NCI-H1092 (cell line): ENCODE results near the gene NKX3-2.

Experiments
- DNase-seq: peaks from one replicate; lab custom pipeline; 2025; lab: John Stamatoyannopoulos, UW

The NKX3-2 gene

DNA sequence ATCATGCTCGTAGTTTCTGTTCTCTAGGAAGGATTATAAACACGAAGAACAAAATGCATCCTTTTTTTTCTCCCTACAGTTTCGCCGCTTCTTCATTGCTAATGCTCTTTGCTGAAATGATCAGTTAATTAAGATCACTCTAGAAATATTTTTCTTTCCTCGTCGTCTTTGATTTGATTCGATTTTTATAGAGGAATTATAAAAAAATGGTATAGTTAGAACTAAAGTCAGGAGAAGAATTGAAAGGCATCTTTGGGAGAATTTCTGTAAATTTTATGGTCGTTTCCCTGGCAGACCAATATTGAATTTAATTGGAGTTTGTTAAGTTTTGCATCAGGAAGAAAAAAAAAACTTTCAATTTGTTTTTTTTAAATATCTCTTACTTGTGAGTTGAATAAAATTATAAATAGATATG, 1.1 kb upstream of the NKX3-2 start:
- DNase-seq = no peak

DNA sequence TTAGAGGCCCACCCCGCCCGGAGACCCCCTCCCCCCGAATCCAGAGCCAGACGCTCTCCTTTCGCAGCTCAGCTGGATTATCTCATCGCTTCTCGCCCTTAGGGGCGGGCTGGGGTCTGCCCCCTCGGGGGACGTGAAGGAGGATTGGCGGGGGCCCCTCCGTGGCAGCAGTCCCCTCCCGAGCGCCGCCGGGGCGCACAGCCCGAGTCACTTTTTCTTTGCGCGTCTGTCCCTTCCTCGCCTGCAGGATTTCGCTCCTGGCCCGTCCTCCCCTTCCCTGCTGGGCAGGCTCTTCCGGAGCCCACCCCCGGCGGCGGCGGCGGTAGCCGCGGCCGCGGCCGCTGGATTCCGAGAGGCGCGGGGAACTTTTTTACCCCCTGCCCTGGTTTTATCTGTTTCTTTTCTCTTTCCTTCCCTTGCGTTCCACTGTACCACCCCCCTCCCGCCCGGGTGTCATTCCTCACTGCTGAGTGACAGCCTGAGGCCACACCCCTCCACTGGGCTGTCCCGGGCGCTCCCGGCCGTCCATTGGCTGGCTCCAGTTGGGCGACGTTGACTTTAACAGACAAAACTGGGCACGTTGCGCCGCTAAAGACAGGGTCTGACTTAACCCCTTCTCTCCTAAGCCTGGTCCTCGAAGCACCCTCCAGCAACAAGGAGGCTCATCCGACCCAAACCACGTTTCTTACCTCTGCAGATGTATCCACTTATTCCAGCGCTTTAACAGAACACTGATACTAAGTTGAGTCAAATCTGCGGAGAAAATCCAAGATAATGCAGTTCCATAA, 492 bp upstream of the NKX3-2 start:
- DNase-seq = peak; percentile 54

DNA sequence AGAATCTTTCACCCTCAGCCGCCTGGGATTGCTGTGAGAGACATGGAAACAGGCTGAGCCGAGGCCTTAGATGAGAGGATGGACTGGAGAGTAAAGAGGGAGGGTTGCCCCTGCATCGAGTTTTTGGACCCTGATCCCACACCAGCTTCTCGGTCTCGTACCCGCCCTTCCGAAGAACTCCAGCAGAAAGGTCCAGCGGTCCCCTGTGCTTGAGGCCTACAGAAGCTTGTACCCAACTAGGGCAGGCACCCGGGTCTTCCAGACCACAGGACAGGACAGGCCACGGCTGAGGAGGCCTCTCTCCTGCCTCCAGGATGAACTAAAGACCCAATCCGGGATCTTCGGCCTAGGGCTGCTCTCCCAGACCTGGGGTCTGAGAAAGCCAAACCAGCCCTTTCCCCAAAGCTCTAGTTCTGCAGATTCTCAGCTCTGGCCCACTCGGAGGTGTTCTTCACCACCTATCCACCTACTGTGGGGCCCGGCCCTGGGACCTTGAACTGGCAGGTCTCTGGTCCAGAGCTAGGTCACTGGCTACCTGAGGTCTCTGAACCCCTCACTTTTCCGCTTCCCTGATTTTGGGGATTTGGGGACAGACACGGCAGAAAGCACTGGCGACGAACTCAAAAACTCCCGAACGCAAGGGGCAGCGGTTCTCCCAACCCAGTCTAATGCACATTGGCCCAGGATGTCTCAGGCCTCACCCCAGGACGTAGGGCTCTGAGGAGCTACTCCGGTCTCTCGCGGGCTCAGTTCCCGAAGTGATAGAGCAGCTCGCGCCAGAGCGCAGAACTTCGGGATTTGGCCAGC, 1.1 kb downstream of the NKX3-2 start:
- DNase-seq = no peak

DNA sequence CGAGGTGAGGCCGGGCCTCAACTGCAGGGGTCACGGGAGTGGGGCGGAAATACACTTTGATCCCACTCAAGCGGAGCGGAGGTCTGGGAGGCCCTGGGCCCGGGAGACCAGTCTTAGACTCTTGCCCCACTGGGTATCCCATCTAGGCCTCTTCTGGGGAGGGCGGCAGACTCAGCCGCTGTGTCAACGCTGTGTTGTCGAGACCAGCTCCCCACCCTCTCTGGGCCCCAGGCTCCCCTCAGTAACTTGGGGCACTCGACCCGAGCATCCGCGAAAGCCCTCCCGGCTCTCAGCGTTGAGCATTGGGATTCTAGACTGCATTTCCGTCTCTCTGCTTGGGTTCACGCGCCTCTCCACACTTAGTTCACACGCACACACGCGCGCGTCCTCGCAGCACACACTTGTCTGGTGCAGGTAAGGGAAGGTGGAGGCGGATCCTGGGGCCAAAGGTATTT, 1.7 kb downstream of the NKX3-2 start:
- DNase-seq = no peak

DNA sequence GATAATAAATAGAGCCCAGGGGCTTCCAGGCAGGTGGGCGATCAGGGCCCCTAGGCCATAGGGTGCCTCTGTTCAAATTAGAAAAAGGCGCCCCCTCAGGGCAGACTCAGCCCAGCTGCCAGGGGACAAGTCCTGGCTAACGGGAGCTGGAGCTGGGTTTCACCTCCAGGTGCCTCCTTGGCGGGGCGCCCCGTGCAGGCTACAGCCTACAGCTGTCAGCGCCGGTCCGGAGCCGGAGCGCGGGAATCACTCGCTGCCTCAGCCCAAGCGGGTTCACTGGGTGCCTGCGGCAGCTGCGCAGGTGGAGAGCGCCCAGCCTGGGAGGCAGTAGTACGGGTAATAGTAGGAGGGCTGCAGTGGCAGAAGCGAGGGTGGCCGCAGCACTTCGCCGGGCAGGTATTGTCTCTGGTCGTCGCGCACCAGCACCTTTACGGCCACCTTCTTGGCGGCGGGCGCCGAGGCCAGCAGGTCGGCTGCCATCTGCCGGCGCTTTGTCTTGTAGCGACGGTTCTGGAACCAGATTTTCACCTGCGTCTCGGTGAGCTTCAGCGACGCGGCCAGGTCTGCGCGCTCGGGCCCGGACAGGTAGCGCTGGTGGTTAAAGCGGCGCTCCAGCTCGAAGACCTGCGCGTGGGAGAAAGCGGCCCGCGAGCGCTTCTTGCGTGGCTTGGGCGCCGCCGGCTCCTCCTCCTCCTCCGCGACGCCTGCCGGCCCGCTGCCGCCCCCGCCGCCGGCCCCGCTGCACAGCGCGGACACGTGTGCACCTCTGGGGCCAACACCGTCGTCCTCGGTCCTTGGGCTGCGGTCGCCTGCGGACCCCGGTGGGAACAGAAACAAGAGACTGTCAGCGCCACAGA, 2.4 kb downstream of the NKX3-2 start:
- DNase-seq = peak; percentile 25

DNA sequence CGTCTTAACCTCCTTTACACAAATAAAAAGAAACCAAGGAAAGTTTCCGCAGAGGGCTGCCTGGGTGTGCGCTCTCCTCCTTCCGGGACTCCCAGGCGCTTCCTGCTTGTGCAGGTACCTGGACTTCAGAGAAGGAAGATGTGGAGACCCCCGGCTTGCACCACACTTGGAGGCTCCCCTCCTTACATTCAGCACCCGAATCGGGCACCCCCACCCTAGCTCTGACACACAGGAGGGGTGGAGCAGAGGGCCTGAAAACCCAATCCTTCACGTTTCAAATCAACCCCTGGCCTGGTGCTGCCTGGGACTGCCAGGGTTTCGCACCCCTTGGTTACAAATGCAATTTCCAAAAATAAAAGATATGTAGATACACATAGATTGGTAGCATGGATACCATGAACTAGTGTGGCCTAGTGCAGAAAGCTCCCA, 3.1 kb downstream of the NKX3-2 start:
- DNase-seq = no peak

DNA sequence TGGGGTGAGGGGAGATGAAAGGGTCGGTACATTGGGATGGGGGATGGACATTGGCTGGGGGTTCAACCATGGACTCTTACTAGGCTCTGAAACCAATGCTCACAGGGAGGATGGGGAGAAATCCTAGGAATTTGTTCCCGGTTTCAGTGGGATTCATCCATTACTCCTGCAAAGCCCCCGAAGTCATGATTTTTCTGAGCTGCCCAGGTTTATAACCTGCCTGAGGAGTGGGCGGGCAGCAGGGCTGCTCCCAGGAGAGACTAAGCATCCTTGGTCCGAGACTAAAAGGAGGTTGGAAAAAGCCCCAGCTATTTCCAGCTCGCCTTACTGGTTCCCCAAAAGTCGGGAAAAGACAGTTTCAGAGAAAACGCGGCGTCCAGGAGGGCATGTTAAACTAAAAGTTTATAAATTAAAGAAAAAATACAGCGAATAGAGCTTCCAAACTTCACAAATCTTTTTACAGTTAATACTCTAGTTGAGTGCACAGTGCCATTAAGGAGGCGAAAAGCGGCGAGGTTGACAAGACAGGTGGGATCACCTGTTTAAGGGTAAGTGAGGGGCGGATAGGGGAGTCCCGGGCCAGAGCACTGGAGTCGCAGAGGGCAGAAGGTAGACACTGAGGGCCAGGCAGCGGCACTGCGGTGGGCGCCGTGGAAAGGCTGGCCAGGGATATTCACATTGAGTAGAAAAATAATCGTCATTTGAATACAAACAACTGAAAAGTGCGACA, 3.7 kb downstream of the NKX3-2 start:
- DNase-seq = no peak

DNA sequence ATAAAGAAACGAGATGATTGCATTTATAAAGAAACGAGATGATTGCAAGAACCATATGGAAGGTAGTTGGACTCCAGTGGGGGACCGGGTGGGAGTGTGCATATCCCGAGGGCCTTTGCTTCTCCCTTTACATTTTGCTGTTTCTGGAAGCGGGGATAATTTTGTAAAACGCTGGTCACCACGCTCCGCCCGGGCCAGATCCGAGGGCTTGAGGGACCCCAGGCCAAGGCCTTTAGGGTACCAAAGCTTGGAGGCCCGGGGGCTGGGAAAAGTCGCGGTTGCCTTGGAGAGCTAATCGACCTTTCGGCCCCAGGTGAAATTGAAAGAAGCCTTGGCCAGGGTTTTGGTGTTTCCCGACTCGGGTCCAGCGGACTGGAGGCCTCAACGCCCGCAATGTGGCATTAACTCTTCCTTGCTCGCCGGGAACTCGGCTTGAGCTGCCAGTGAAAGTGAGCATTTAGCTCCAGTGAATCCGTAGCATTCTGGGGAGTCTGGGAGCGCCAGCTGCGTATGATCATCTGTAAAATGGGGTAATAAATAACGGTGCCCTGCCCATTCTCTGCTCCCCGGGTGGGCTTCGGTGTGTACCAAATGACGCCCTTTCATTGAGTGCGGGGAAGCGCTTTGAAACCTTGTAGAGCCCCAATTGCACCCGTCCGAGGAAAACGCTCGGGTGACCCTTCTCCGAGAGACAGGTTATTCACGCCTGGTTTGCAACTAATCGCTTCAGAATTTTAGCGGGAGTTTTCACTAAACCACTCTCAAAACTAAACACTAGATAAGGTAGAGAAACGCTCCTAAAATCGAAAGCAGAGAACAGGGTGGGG, 4.5 kb downstream of the NKX3-2 start:
- DNase-seq = no peak

DNA sequence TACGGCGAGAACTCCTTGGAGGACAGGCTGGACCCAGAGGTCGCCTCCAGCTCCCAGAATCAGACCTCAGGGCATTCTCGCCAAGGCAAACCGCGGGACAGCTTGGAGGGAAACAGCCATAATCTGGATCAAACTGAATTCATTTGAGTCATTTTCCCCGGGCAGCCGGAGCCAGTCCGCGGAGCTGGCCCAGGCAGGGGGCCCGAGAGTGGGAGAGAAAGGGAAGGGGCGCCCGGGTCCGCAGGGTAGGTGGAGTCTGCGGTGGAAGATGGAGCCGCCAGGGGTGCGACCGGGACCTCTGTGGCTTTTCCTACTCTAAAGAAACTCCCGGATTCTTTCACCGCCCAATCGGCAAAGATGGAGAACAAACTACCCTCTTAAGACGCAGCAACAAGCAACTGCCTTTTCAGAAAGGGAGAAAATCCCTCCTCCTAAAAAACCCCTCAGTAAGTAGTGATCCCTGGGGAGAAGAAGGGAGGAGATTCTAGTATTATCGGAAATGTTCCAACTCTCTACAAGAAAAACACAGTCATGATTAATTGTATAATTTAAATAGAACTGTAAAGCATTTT, 5.2 kb downstream of the NKX3-2 start:
- no peak for DNase-seq

DNA sequence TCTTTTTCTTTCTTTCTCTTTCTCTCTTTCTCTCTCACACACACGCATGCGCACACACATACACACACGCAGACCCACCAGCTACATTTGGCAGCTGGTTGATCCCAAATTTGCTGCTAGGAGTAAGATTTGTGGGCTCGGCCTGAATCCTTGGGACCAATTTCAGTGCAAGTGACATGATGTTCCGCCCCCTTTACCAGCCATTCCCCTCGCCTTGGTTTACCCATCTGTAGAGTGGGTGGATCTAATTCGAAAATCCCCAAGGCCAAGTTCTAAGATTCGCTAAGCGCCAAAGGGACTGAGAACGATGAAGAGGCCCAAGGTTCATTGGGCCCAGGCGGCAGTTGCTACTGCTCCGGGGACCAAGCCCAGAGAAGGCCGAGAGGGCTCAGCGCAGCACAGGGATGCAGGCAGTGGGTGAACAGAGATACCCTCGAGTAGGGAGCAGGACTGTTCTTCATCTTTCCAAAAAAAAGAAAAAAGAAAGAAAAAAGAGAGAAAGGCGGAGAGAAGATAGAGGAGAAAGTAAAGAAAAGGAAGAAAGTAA, 5.8 kb downstream of the NKX3-2 start:
- DNase-seq = no peak

DNA sequence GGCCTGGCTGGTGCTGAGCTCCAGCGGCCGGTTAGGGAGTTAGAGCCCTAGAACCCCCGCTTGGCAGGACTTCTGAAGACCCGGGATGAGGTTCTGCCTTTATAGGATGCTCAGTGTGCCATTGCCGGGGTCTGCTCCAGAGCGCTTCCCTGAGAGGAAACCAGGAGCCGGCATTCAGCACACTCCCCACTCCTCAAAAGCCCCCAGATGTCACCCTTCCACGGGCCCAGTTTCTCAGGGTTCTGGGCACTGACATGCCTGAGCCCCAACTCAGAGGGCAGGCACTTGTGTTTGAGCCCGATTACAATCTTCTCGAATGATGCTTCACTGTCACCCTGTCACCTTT, 6.5 kb downstream of the NKX3-2 start:
- no peak for DNase-seq

DNA sequence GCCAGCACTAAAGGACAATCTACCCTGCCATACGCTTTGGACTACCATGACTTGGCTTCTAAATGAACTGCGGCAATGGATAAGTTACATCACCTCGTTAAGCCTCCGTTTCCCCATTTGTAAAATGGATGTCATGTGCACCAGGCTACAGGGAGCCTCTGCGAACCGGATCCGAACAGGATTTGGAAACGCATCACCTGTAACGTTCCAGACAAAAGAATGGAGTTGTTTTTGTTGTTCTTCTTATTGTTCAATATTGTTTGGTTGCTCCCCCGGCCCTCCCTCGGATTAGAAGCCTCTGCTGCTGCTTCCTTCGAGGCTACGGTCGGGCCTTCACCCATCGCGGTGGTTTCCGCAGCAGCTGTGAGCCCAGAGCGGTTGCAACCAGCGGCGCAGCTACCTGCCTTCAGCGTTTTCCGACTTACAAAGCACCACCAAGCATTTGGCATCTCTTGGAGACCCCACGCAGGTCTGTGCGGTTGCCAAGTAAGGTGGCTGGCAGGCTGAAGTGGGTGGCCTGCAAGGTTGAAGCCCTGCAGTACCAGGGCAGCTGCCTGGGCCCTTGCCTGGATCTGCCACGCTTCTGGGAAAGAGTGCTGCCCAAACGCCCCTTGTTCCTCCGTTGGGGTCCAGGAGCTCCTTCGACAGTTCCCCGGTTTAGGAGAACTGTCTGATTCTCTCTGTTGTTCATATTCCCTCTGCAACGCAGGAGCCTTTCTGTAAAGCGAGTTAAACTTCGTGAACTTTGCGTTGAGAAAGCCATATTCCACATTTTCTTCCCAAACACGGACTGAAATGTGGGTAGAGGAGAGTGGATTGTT, 7.1 kb downstream of the NKX3-2 start:
- DNase-seq = no peak

DNA sequence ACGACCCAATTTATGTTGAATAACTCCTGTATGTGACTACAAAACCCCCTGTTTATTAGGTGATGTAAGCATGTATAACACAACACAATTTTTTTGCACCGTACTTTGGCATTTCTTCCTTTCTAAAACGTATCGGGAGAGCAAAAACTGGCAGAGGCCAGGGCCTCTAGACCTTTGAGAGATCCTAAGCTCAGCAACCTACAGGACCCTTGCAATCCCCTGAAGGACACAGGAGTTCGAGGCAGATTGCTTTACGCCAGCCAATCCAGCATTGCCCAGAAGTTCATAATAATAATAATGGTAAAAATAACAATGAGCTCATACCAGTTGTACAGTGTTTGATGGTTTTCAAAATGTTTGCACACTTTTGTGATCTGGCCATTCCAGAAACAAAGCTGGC, 7.7 kb downstream of the NKX3-2 start:
- DNase-seq = no peak

DNA sequence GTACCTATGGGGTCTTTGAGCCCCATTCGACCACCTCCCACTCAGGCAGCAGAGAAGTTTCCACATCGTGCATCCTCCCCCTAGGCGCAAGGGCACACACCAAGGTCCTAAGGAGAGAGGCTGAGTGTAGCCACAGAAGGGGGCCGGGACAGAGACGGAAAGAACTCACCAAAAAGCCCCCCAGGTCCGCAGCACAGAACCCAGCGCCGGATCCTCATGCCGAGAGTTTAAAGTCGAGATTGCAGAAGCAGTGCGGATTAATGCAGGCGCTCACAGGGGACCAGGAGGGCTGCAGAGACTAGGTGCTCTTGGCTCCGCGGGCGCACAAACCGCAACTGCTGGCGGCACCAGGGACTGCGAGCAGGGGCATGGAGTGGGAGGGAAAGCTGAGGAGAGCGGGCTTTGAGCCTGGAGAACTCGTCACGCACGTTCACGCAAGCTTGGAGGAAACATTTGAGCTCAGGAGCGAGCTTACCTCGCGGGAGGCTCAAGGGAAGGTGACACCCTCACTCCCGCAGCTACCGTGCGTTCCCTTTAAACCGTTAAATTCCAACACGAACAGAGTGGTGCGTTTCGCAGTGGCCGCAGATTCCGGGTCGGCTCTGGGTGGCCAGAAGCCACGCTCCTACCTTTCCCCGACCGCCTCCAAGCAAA, 8.5 kb downstream of the NKX3-2 start:
- DNase-seq = no peak

DNA sequence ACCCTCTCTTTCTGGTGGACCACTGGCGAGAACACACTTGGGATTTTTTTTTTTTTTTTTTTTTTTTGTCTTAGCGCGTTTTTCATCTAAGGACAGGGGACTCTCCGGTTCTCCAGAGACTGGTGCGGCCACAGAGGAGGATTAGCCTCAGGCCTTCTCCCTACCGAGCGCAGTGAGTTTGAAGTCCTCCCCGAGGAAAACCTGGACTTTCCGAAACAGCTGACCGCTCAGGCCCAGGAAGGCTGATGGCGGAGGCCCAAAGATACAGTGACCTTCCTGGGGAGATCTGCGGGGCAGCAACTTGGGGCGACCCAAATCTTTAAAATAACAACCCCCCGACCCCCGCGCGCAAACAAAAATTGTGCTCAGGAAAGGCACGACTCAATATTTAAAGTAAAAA, 9.2 kb downstream of the NKX3-2 start:
- no peak for DNase-seq

DNA sequence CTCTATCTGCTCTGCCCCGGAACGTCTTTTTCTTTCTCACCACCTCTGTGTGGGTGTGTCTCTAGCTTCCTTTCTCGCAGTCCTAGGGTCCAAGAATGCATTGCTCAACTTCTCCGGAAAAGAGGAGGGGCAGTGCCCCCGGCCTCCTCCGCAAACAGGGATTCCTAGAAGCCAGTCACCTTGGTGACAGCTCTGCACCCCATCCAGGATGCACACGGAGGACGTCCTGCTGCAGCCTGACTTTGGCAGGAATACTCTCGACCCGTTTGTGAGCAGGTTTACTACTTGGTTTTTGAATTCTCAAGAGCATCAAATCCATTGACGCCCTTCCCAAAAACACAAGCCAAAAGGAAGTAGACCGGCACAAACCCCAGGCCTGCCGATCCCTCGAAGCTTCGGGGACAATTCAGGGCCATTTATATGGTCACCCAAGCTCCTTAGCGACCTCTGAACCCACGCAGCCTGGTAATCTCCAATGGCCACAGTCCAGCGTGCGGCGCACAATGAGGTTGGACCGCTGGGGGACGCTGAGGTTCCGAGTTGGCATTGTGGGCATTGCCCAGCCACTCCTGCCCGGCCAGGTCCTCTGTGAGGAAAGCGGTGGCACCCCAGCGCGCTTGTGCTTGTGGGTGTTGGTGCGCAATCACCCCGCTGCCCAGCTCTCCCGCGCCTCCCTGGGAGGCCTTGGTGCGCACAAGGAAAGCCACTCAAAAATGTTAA, 9.8 kb downstream of the NKX3-2 start:
- DNase-seq = no peak

DNA sequence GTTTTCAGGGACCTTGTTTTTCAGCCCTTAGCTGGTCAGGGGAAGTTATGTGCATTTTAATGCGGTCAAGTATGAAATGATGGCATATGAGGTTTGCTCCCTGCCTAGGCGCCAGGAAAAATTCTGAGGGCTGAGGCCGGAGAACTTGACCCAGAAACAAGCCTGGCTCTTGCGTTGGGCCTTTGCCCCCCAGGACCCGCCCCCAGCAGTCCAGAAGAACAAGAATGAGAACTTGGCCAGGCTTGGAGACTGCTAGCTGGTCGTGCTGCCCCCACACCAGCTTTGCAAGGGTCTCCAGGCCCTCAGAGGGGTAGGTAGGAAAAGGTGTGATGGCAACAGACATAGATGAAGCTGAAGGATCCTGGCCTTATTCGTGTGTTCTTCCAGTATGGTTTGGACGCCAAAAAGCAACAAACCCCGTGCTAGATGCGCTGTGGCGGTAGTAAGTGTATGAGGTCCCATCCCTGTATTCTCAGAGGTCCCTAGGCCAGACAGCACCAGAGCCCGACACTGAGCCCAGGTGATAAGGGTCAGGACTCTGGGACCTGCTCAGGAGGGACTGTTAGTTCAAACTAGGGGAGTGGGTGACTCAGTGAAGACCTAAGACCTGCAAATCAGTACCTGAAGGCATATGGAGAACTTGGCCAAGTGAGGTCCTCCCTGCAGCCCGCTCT, 10.5 kb downstream of the NKX3-2 start:
- DNase-seq = no peak

DNA sequence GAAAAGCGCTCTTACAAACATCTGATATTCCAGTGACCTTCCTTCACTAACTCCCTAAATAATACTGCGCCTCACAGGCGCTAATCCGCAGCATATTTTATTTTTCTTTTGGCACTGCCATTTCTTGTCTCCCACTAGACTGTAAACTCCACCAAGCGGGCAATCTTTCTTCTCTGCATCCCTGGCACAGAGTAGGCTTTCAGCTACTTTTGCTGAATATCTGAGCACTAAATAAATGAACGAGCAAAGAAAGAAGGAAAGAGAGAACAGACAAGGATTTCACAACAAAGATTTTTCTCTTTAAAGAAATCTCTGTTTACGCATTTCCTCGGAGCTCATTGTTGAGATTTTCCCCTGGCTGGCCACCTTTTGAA, 12.7 kb downstream of the NKX3-2 start:
- DNase-seq = no peak
